ENCODE results near the gene CSK.

Gene CSK

GRCh38 chr15:74815961-74816360, 34.1 kb downstream of the CSK start:
- in situ Hi-C loops (cut with HindIII; ENCODE audit: low sequenced_read_pairs): loop anchor here (5.0 kb wide), 1 partner anchor 44 kb away; no protein-coding TSS in a partner anchor
- no peak for TF ChIP-seq CTCF (IDR thresholded peaks at IDR 0.05; ENCODE audit: low read depth, low read length, missing control alignments)
- no peak overlapping the region for H3K4me3 ChIP-seq (ENCODE audit: low read depth, low read length)
- DNase-seq (ENCODE audit: low read depth): no peak

- no peak for TF ChIP-seq CTCF (IDR thresholded peaks at IDR 0.05; ENCODE audit: low read depth, low read length, missing control alignments)
- in situ Hi-C loops (cut with HindIII; ENCODE audit: low sequenced_read_pairs): loop anchor here (5.0 kb wide), 1 partner anchor 44 kb away; no protein-coding TSS in a partner anchor
- no peak for DNase-seq (ENCODE audit: low read depth)
- H3K4me3 ChIP-seq (ENCODE audit: low read depth, low read length): no peak overlapping the region
Observed at GRCh38 chr15:74816624-74817369, 34.9 kb downstream of the CSK start.

GRCh38 chr15:74817370-74817737, 35.5 kb downstream of the CSK start:
- in situ Hi-C loops (cut with HindIII; ENCODE audit: low sequenced_read_pairs): loop anchor here (5.0 kb wide), 1 partner anchor 45 kb away; no protein-coding TSS in a partner anchor
- DNase-seq (ENCODE audit: low read depth): no peak
- H3K4me3 ChIP-seq (ENCODE audit: low read depth, low read length): no peak overlapping the region
- TF ChIP-seq CTCF (IDR thresholded peaks at IDR 0.05; ENCODE audit: low read depth, low read length, missing control alignments): peak; percentile 29

- no peak for TF ChIP-seq CTCF (IDR thresholded peaks at IDR 0.05; ENCODE audit: low read depth, low read length, missing control alignments)
- DNase-seq (ENCODE audit: low read depth): no peak
- in situ Hi-C loops (cut with HindIII; ENCODE audit: low sequenced_read_pairs): no loop called here
- no peak overlapping the region for H3K4me3 ChIP-seq (ENCODE audit: low read depth, low read length)
Observed at GRCh38 chr15:74820056-74820455, 38.2 kb downstream of the CSK start.

- in situ Hi-C loops (cut with HindIII; ENCODE audit: low sequenced_read_pairs): no loop called here
- DNase-seq (ENCODE audit: low read depth): no peak
- H3K4me3 ChIP-seq (ENCODE audit: low read depth, low read length): no peak overlapping the region
- TF ChIP-seq CTCF (IDR thresholded peaks at IDR 0.05; ENCODE audit: low read depth, low read length, missing control alignments): no peak
Observed at GRCh38 chr15:74821091-74821789, 39.4 kb downstream of the CSK start.

- in situ Hi-C loops (cut with HindIII; ENCODE audit: low sequenced_read_pairs): no loop called here
- no peak overlapping the region for H3K4me3 ChIP-seq (ENCODE audit: low read depth, low read length)
- no peak for TF ChIP-seq CTCF (IDR thresholded peaks at IDR 0.05; ENCODE audit: low read depth, low read length, missing control alignments)
- DNase-seq (ENCODE audit: low read depth): no peak
Observed at GRCh38 chr15:74821790-74822158, 39.9 kb downstream of the CSK start.

Data from astrocyte of the cerebellum (primary cell).